Effector memory CD8-positive, alpha-beta T cell (primary cell): ENCODE measurements around the gene PDE5A.
"Not testable (repeated sequence)": the region's sequence is repeated elsewhere in the genome, so short reads cannot be mapped to it uniquely, and the experiment has no call there.

Experiments
- ATAC-seq: fragments of 150-1000 bp; cut with Tn5 transposase; replicated peaks from 2 replicates; pipeline ENCODE4 v1.10.0; 2021; ENCODE audit warnings: mild to moderate bottlenecking, moderate library complexity
- DNase-seq, 3 experiments: peaks; one replicate each; pipeline ENCODE4 v3.0.0; 2021
- H3K27ac Mint-ChIP-seq, 2 donors: one replicate each; pipeline ENCODE4 v1.8.0; 2022; ENCODE audit warnings: mild to moderate bottlenecking in 2 of 2, mixed read lengths in 2 of 2, moderate library complexity in 2 of 2
- H3K27me3 Mint-ChIP-seq, 2 donors: one replicate each; pipeline ENCODE4 v1.8.0; 2022; ENCODE audit warnings: mixed read lengths in 2 of 2
- H3K36me3 Mint-ChIP-seq: one replicate; pipeline ENCODE4 v1.8.0; 2022; ENCODE audit warnings: mild to moderate bottlenecking, moderate library complexity, mixed read lengths; ENCODE audit not compliant: insufficient read depth
- H3K4me1 Mint-ChIP-seq, 2 donors: one replicate each; pipeline ENCODE4 v1.8.0; 2022; ENCODE audit warnings: low read depth in 2 of 2, mixed read lengths in 2 of 2
- H3K4me3 Mint-ChIP-seq, 2 donors: one replicate each; pipeline ENCODE4 v1.8.0; 2022; ENCODE audit warnings: mild to moderate bottlenecking in 2 of 2, mixed read lengths in 2 of 2, moderate library complexity in 2 of 2
- H3K9me3 Mint-ChIP-seq, 2 donors: one replicate each; pipeline ENCODE4 v1.8.0; 2022; ENCODE audit warnings: mixed read lengths in 2 of 2

Gene PDE5A

GRCh38 chr4:119480331-119480730, 148.3 kb downstream of the PDE5A start:
- no peaks in the 10 kb centered on the region for H3K27me3 Mint-ChIP-seq
- peaks cover 17% of the 10 kb centered on the region for H3K36me3 Mint-ChIP-seq
- ATAC-seq (no peak), DNase-seq (no peak)
- H3K27ac Mint-ChIP-seq = no peak overlapping the region
- peaks cover 3 to 7% of the 10 kb centered on the region in 2 donors for H3K9me3 Mint-ChIP-seq
- H3K4me1 Mint-ChIP-seq = no peaks in the 10 kb centered on the region
- no peak overlapping the region for H3K4me3 Mint-ChIP-seq

GRCh38 chr4:119479835-119480234, 148.8 kb downstream of the PDE5A start:
- peaks cover 3 to 7% of the 10 kb centered on the region in 2 donors for H3K9me3 Mint-ChIP-seq
- H3K4me1 Mint-ChIP-seq = no peaks in the 10 kb centered on the region
- ATAC-seq = no peak

GRCh38 chr4:119479180-119479808, 149.3 kb downstream of the PDE5A start:
- Mint-ChIP-seq H3K9me3 (peaks cover 1 to 3% of the 10 kb centered on the region in 2 donors), H3K27ac (no peak overlapping the region), H3K4me1 (no peaks in the 10 kb centered on the region), H3K4me3 (no peak overlapping the region), H3K27me3 (no peaks in the 10 kb centered on the region), H3K36me3 (peaks cover 15% of the 10 kb centered on the region)
- DNase-seq (no peak), ATAC-seq (no peak)

More at GRCh38 chr4:119479835-119480234, 148.8 kb downstream of the PDE5A start:
- Mint-ChIP-seq H3K4me3 (no peak overlapping the region), H3K36me3 (peaks cover 17% of the 10 kb centered on the region), H3K27ac (no peak overlapping the region), H3K27me3 (no peaks in the 10 kb centered on the region)
- DNase-seq = no peak

- ATAC-seq (no peak), DNase-seq (no peak)
- Mint-ChIP-seq H3K27me3 (no peaks in the 10 kb centered on the region), H3K4me3 (no peak overlapping the region), H3K4me1 (no peaks in the 10 kb centered on the region), H3K9me3 (no peaks in the 10 kb centered on the region), H3K27ac (no peak overlapping the region), H3K36me3 (peaks cover 14% of the 10 kb centered on the region)
These were observed 150.0 kb downstream of the PDE5A start for GRCh38 chr4:119478446-119479179.

- Mint-ChIP-seq H3K27ac (no peak overlapping the region), H3K4me1 (no peaks in the 10 kb centered on the region), H3K9me3 (no peaks in the 10 kb centered on the region), H3K27me3 (no peaks in the 10 kb centered on the region), H3K36me3 (peaks cover 16% of the 10 kb centered on the region), H3K4me3 (no peak overlapping the region)
- ATAC-seq (no peak), DNase-seq (no peak)
These were observed 151.1 kb downstream of the PDE5A start for GRCh38 chr4:119477412-119478053.

- ATAC-seq = no peak
- Mint-ChIP-seq H3K36me3 (peaks cover 18% of the 10 kb centered on the region), H3K27me3 (no peaks in the 10 kb centered on the region), H3K9me3 (no peaks in the 10 kb centered on the region), H3K4me1 (no peaks in the 10 kb centered on the region), H3K4me3 (no peak overlapping the region), H3K27ac (no peak overlapping the region)
- no peak for DNase-seq
These were observed 157.3 kb downstream of the PDE5A start for GRCh38 chr4:119471259-119471658.

- H3K9me3 Mint-ChIP-seq, H3K4me3 Mint-ChIP-seq, H3K4me1 Mint-ChIP-seq, ATAC-seq, H3K27ac Mint-ChIP-seq, DNase-seq, H3K27me3 Mint-ChIP-seq: not testable (repeated sequence)
- peaks cover 18% of the 10 kb centered on the region for H3K36me3 Mint-ChIP-seq
These were observed 157.9 kb downstream of the PDE5A start for GRCh38 chr4:119470737-119471063.

- peaks cover 18% of the 10 kb centered on the region for H3K36me3 Mint-ChIP-seq
- H3K4me3 Mint-ChIP-seq, DNase-seq, H3K27ac Mint-ChIP-seq, H3K9me3 Mint-ChIP-seq, H3K4me1 Mint-ChIP-seq, ATAC-seq, H3K27me3 Mint-ChIP-seq: not testable (repeated sequence)
These were observed 158.4 kb downstream of the PDE5A start for GRCh38 chr4:119470021-119470736.

GRCh38 chr4:119469039-119469438, 159.6 kb downstream of the PDE5A start:
- not testable (repeated sequence) for H3K27me3 Mint-ChIP-seq, H3K9me3 Mint-ChIP-seq, ATAC-seq, H3K4me3 Mint-ChIP-seq, DNase-seq, H3K27ac Mint-ChIP-seq, H3K4me1 Mint-ChIP-seq
- H3K36me3 Mint-ChIP-seq = peaks cover 23% of the 10 kb centered on the region

- not testable (repeated sequence) for H3K4me1 Mint-ChIP-seq, H3K27me3 Mint-ChIP-seq, H3K4me3 Mint-ChIP-seq, H3K9me3 Mint-ChIP-seq
- Mint-ChIP-seq H3K27ac (peak overlapping the region in 1 of 2 donors; percentile 56), H3K36me3 (peaks cover 22% of the 10 kb centered on the region)
- ATAC-seq = peak; percentile 35
- DNase-seq = peak; percentile 9 to 17 (median 16)
These were observed 165.9 kb downstream of the PDE5A start for GRCh38 chr4:119462733-119463132.

GRCh38 chr4:119455734-119456133, 172.9 kb downstream of the PDE5A start:
- Mint-ChIP-seq H3K36me3 (peaks cover 28% of the 10 kb centered on the region), H3K4me3 (peak overlapping the region; percentile 85 to 90), H3K27ac (peak overlapping the region; percentile 99 to 100)
- not testable (repeated sequence) for H3K4me1 Mint-ChIP-seq, ATAC-seq, H3K9me3 Mint-ChIP-seq, H3K27me3 Mint-ChIP-seq, DNase-seq

- Mint-ChIP-seq H3K4me3 (peak overlapping the region; percentile 85 to 90), H3K27ac (peak overlapping the region; percentile 99 to 100), H3K36me3 (peaks cover 28% of the 10 kb centered on the region)
- ATAC-seq = peak; percentile 96
- H3K27me3 Mint-ChIP-seq, H3K9me3 Mint-ChIP-seq, H3K4me1 Mint-ChIP-seq: not testable (repeated sequence)
- peak; percentile 92 to 100 (median 96) for DNase-seq
These were observed 173.9 kb downstream of the PDE5A start for GRCh38 chr4:119454491-119455270.

GRCh38 chr4:119454151-119454490, 174.5 kb downstream of the PDE5A start:
- H3K27ac Mint-ChIP-seq = peak overlapping the region; percentile 99 to 100

More at GRCh38 chr4:119454151-119454490, 174.5 kb downstream of the PDE5A start:
- ATAC-seq = peak; percentile 18
- H3K4me3 Mint-ChIP-seq = peak overlapping the region; percentile 85 to 90
- H3K9me3 Mint-ChIP-seq, DNase-seq, H3K4me1 Mint-ChIP-seq, H3K27me3 Mint-ChIP-seq: not testable (repeated sequence)
- H3K36me3 Mint-ChIP-seq = peaks cover 28% of the 10 kb centered on the region
